HG02840 (cell line): ENCODE measurements around the gene SEMA3A.
"Not testable (repeated sequence)": the region's sequence is repeated elsewhere in the genome, so short reads cannot be mapped to it uniquely, and the experiment has no call there.

ENCODE experiments used
- ATAC-seq: cut with Tn5 transposase; IDR thresholded peaks from one replicate; pipeline ENCODE4 v1.9.1; 2021; ENCODE audit warnings: mild to moderate bottlenecking, moderate library complexity, moderate number of reproducible peaks; ENCODE audit not compliant: unreplicated experiment, low FRiP score

The SEMA3A gene

DNA sequence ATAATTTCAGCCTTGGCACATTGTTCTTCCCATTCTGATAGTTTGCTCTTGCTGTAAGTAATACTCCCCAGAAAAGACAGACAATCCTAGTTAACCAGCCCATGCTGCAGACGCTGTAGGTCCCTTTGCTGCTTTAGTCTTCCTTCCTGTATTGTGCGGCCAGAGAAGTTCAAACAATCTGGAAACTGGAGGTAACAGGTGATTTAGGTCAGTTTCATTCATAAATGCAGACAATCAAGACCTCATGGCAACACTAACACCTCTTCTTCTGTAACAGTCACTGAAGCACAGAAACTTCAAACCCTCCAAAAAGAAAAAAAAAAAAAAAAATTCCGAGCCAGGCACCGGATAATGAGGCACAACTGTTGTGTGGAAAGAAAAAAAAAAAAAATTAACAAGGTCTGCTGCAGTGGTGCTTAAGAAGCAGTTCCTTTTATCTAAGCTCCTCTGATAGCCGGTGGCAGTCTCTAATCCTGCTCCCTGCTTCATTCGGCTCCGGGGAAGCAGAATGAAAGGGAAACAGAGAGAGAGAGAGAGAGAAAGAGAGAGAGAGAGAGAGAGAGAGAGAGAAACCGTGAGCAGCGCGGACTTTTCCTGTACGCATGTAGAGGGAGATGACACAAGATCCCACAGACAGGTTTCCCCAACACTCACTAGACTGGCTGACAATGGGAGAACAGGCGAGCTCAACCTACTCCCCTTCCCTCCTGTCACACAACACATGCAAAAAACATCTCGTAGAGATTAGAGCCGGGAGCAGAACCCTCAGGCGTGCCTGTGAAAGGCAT, at the start of gene SEMA3A:
Gene SEMA3A (minus strand): TSS at position 306 of the 788 bp plus-strand sequence. CDS start 203 bp downstream, at position 103.
- no peak for ATAC-seq

- ATAC-seq, result not testable (repeated sequence)
Measured at GRCh38 chr7:84243037-84243436, 48.4 kb upstream of the SEMA3A start.

GRCh38 chr7:84238596-84238995, 44.0 kb upstream of the SEMA3A start:
- ATAC-seq, result no peak

- no peak for ATAC-seq
Measured at GRCh38 chr7:84237533-84238173, 43.1 kb upstream of the SEMA3A start.

GRCh38 chr7:84236398-84236797, 41.8 kb upstream of the SEMA3A start:
- no peak for ATAC-seq

DNA sequence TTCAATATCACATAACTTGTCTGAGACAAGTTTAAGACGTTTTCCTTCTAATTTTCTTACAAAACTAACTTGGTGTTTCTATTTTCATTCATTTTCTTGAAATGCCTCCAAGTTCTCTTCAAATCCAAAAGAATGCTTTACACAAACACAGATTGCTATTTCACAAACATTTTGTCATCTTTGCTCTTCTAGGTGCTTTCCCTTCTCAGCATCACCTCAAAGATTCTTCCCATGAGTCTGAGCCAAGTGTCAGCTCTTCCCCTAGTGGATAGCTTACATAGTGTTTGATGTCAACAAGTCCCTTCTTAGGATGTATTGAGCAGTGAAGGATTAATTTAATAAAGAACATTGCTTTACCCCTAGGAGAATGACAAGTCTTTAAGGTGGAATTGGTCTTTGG, 38.1 kb upstream of the SEMA3A start:
- ATAC-seq, result no peak

GRCh38 chr7:84231157-84231556, 36.6 kb upstream of the SEMA3A start:
- ATAC-seq, result no peak

DNA sequence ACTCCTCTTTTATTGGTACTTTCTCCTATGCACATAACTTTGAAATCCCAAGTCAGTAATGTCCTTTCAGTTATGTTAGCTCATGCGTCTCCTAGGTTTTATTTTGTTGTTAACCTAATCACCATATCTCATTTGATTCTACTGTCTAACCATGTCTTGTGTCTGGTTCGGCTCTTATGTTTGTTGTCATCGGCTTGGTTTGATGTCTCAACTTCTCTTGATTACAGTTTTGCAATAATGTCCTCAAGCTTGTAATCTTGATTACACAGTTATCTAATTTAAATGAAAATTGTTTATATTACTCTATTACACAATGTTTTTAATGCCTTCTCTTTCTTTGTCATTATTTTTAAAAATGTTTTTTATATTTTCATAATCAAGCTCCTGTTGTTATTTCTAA, 35.9 kb upstream of the SEMA3A start:
- ATAC-seq, result no peak

- no peak for ATAC-seq
Measured at GRCh38 chr7:84228526-84228925, 33.9 kb upstream of the SEMA3A start.

DNA sequence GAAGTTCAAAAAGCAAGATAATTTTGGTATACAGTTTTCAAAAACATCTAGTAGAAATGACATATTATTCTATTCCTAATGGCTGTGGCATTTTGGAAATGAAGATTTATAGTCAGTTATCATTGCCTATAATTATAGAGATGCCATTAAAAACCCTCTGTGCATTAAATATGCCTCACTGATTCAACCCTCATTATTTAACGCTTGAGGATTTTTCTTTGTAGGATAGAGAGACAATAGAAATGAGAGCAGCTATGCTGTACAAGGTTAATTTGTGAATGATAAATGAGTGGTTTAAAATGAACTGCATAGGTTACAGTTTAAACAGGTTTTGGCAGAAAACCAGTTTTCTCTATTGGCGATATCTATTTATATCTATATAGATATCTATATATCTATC, 32.2 kb upstream of the SEMA3A start:
- no peak for ATAC-seq

- no peak for ATAC-seq
Measured at GRCh38 chr7:84224505-84224904, 29.9 kb upstream of the SEMA3A start.

DNA sequence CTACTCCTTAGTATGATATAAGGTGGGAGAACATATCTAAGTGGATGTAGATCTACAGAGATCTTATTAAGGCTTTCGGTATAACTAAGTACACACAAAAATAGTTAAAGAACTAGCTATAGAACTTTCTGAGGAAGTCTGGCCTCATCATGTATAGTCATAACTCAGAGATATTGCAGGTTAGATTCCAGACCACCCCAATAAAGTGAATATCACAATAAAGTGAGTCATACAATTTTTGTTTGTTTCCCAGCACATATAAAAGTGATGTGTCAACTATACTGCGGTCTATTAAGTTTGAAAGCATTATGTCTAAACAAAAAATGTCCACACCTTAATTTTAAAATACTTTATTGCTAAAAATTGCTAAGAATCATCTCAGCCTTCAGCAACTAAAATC, 24.7 kb upstream of the SEMA3A start:
- ATAC-seq, result no peak

DNA sequence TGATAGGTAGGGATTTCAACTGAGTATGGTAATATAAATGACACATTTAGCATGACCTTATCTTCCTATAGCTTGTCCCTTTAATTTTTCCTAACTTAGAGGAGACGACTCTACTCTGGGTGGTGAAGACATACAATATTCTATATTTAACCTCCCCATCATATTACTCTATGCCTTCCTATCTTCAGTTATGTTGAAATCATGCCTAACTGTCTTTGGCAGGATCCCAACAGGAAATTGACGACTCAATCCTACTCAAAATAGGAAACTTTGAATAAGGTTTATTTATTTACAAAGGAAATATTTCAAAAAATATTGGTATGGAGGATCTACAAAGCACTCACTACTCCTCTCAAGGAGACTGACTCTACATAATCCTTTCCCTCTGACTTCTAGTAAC, 24.1 kb upstream of the SEMA3A start:
- no peak for ATAC-seq

DNA sequence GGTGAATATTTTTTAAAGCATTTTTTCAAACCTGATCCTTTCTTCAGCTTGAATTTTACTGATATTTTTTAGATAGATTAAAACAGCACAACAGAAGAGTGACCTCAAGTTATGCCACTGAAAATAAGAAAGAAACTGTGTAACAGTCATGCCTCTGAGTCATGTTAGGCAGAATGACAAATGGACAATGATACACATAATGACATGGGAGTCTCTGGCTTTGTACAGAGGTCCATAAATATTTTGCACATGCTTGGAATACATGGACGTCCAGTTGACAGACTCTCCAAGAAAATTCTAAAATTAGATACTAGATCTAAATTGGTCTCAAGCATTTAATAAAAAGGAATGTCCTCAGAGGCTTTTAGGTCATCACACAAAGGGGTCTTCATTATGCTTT, 21.9 kb upstream of the SEMA3A start:
- no peak for ATAC-seq

DNA sequence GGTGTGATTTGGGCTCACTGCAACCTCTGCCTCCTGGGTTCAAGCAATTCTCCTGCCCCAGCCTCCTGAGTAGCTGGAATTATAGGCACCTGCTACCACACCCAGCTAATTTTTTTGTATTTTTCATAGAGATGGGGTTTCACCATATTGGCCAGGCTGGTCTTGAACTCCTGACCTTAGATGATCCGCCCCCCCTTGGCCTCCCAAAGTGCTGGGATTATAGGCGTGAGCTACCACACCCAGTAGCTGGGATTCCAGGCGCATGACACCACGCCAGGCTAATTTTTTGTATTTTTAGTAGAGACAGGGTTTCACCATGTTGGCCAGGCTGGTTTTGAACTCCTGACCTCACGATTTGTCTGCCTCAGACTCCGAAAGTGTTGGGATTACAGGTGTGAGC, 20.2 kb upstream of the SEMA3A start:
- not testable (repeated sequence) for ATAC-seq

DNA sequence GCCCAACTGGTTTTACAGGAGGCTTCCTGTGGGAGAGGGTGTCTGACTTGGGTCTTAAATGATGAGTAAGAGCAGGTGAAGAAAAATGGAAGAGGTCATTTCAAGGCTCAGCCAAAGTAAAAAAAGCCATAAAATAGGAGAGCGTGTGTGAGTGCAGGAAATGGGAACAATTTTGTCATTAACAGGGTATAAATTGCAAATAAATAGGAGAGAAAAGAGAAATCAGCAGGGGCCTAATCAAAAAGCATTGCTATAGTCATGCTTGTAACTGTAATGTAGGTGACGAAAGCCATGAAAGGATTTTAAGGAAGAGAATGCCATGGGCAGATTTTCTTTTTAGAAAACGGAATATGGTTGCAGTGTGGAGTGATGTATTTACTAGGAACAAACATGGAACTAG, 15.7 kb upstream of the SEMA3A start:
- no peak for ATAC-seq

DNA sequence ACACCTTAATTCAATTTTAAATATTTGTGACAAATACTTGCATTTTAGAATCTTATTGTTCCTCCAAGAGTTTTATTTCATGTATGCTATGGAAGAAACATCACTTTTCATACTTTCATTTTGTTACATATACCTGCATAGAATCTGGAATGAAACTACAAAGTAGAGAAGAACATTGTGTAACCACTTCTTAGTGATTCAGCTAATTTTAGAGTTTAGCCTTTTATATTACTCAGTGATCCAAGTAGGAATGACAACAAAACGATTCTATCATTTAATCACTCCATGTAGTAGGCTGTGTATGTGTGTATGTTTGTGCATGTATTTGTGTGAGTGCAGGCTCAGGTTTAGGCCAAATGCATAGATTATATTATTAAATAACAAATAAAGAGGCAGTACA, 14.4 kb upstream of the SEMA3A start:
- no peak for ATAC-seq

- ATAC-seq, result no peak
Measured at GRCh38 chr7:84207615-84208014, 13.0 kb upstream of the SEMA3A start.

GRCh38 chr7:84207025-84207424, 12.4 kb upstream of the SEMA3A start:
- ATAC-seq, result no peak

- no peak for ATAC-seq
Measured at GRCh38 chr7:84204655-84205054, 10.1 kb upstream of the SEMA3A start.

- no peak for ATAC-seq
Measured at GRCh38 chr7:84202855-84203254, 8.3 kb upstream of the SEMA3A start.

DNA sequence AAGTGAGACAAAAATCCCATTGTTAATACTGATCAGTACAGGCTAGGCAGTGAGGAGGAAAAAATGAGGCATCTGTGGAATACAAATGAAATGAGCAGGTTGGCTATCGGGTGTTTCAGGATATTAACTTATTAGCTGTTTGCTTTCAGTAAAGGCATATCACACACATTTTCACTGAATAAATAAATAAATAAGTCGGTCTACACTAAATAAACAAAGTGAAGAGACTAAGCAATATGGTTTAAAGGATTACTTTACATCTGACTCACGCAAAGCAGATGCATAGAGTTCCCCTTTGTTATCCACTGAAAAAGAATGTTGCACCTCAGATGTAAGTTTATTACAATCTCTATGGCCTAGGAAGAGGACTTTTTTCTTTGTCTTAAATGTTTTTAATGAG, 6.3 kb upstream of the SEMA3A start:
- ATAC-seq, result no peak
